ENCODE results near the gene ZIC5.

The ZIC5 gene

DNA sequence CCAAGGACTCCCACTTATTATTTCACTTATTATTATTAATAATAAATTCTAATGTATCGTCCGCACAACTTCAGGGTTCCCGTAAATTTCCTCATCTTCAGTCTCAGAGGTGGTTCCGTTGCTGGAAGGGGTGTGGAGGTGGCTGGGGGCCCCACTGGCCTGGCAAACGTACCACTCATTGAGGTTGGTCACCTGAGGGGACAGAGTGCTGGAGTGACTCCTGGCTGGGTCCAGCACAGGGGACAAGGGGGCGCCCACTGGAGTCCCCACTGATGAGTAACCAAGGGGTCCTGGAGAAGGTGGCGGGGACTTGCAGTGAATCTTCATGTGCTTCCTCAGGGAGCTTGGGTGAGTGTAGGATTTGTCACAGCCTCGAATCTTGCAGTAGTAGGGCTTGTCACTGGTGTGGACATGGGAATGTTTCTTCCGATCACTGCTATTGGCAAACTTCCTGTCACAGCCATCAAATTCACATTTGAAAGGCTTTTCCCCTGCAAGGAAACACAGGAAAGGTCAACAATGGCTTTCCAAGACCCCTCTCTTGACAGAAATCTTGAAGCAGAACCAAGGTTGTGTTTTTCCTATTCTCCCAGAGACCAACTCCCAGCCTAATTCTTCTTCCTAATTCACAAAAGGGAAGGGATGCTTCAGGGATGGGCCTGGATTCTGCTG lies 6.1 kb downstream of the ZIC5 start:
- TF ChIP-seq, protein P1, sequence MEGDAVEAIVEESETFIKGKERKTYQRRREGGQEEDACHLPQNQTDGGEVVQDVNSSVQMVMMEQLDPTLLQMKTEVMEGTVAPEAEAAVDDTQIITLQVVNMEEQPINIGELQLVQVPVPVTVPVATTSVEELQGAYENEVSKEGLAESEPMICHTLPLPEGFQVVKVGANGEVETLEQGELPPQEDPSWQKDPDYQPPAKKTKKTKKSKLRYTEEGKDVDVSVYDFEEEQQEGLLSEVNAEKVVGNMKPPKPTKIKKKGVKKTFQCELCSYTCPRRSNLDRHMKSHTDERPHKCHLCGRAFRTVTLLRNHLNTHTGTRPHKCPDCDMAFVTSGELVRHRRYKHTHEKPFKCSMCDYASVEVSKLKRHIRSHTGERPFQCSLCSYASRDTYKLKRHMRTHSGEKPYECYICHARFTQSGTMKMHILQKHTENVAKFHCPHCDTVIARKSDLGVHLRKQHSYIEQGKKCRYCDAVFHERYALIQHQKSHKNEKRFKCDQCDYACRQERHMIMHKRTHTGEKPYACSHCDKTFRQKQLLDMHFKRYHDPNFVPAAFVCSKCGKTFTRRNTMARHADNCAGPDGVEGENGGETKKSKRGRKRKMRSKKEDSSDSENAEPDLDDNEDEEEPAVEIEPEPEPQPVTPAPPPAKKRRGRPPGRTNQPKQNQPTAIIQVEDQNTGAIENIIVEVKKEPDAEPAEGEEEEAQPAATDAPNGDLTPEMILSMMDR (IDR thresholded peaks at IDR 0.05), result no peak
- no peak overlapping the region for H3K27ac Mint-ChIP-seq
- peaks cover 49% of the 10 kb centered on the region for H3K4me1 Mint-ChIP-seq
- no peak for DNase-seq
- H3K27me3 Mint-ChIP-seq (ENCODE audit: low read depth, poor library complexity), result peaks cover 74% of the 10 kb centered on the region
- no peaks in the 10 kb centered on the region for H3K9me3 Mint-ChIP-seq
- H3K36me3 Mint-ChIP-seq (ENCODE audit: low read depth), result no peaks in the 10 kb centered on the region
- H3K4me3 Mint-ChIP-seq, result peak overlapping the region; percentile 17

DNA sequence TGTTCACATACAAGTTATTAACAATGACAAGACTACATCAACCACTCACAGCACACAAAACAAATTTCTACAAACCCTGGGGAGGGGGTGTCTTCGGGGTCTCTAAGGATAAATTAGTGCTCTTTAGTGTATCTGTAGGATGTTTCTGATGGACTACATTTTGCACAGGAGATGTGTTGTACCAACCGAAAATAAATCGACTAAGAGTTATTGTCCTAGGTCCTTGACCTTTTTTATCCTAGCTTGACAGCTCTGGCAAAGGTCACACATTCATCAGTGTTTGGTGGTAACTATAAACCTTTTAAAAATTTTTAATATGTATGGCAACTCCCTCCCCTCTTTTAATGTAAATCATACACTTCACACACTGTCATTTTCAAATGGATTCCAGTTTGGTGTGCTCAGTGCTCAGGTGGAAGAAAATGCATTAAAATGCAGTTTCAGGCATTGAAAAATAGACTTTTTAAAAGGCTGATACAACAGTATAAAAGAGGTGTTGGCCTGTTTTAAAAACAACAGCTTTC lies 7.7 kb downstream of the ZIC5 start:
- Mint-ChIP-seq H3K27ac (no peak overlapping the region), H3K36me3 (ENCODE audit: low read depth) (no peaks in the 10 kb centered on the region), H3K27me3 (ENCODE audit: low read depth, poor library complexity) (peaks cover 77% of the 10 kb centered on the region), H3K9me3 (no peaks in the 10 kb centered on the region), H3K4me3 (no peak overlapping the region), H3K4me1 (peaks cover 54% of the 10 kb centered on the region)
- TF ChIP-seq, protein P1 (IDR thresholded peaks at IDR 0.05), result no peak
- no peak for DNase-seq

DNA sequence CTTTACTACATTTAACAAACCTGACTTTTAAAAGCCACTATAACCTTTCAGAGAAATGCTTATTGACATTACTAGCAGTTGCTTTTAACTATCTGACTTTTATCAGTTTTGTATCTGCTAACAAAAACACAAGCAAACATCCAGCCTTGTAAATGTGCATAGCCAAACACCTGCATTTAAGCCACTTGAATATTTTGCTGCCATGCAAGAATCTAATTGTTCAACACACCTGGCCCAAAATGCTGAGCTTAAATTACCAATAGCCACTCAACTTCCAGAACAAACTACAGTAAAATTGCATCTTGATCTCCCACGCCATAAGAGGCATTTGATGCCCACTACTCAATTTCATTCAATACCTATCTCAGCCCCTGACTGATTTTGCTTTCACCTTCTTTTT lies 9.3 kb downstream of the ZIC5 start:
- Mint-ChIP-seq H3K27me3 (ENCODE audit: low read depth, poor library complexity) (peaks cover 84% of the 10 kb centered on the region), H3K4me1 (peaks cover 62% of the 10 kb centered on the region), H3K27ac (no peak overlapping the region), H3K4me3 (no peak overlapping the region), H3K36me3 (ENCODE audit: low read depth) (no peaks in the 10 kb centered on the region), H3K9me3 (no peaks in the 10 kb centered on the region)
- DNase-seq, result no peak
- TF ChIP-seq, protein P1 (IDR thresholded peaks at IDR 0.05), result no peak

GRCh38 chr13:99961636-99962035 lies 9.9 kb downstream of the ZIC5 start:
- DNase-seq, result no peak
- Mint-ChIP-seq H3K4me1 (peaks cover 63% of the 10 kb centered on the region), H3K36me3 (ENCODE audit: low read depth) (no peaks in the 10 kb centered on the region), H3K9me3 (no peaks in the 10 kb centered on the region), H3K27me3 (ENCODE audit: low read depth, poor library complexity) (peaks cover 84% of the 10 kb centered on the region), H3K4me3 (no peak overlapping the region), H3K27ac (no peak overlapping the region)
- TF ChIP-seq, protein P1 (IDR thresholded peaks at IDR 0.05), result no peak

GRCh38 chr13:99960663-99961311 lies 10.8 kb downstream of the ZIC5 start:
- no peaks in the 10 kb centered on the region for H3K9me3 Mint-ChIP-seq
- H3K27me3 Mint-ChIP-seq (ENCODE audit: low read depth, poor library complexity), result peaks cover 84% of the 10 kb centered on the region
- TF ChIP-seq, protein P1 (IDR thresholded peaks at IDR 0.05), result no peak
- H3K27ac Mint-ChIP-seq, result no peak overlapping the region
- no peaks in the 10 kb centered on the region for H3K36me3 Mint-ChIP-seq (ENCODE audit: low read depth)
- DNase-seq, result no peak
- H3K4me3 Mint-ChIP-seq, result peak overlapping the region; percentile 20
- H3K4me1 Mint-ChIP-seq, result peaks cover 63% of the 10 kb centered on the region

Data from nephron progenitor cell (in vitro differentiated cells).